Keratinocyte (primary cell): ENCODE results near the gene HSPB2. TPM values are rescaled to one million over a fixed set of nuclear protein-coding genes. Genes with fewer than 3 reads are reported as not detected.
A peak's percentile ranks its signal among the peaks of the same experiment; 100 is the strongest.

Experiments
- DNase-seq: peaks from one replicate; pipeline ENCODE4 v3.0.0-alpha.2; 2011; ENCODE audit warnings: low read depth, missing footprints, low spot score
- FAIRE-seq: peaks from 2 replicates; lab custom pipeline; 2011; peaks lifted over from hg19 to GRCh38; lab: Jason Lieb, UNC
- H2AFZ ChIP-seq: 2 replicates; pipeline ENCODE4 v1.6.0; 2012; ENCODE audit warnings: low read length, control low read depth, inconsistent platforms; ENCODE audit not compliant: control insufficient read depth
- H3K27ac ChIP-seq: 2 replicates; pipeline ENCODE4 v1.5.1; 2011; ENCODE audit warnings: low read length; ENCODE audit not compliant: control insufficient read depth, insufficient read depth
- H3K27me3 ChIP-seq: 3 replicates; pipeline ENCODE4 v1.6.0; 2011; ENCODE audit warnings: low read length; ENCODE audit not compliant: control insufficient read depth, insufficient read depth; ENCODE audit errors: extremely low read depth
- H3K36me3 ChIP-seq, 2 experiments: 2 replicates in 1 of 2; 3 replicates in 1 of 2; pipeline ENCODE4 v1.5.1; 2011; ENCODE audit warnings: low read length in 2 of 2, mild to moderate bottlenecking in 1 of 2; ENCODE audit not compliant: control insufficient read depth in 2 of 2, insufficient read depth in 2 of 2; ENCODE audit errors: extremely low read depth in 1 of 2
- H3K4me1 ChIP-seq: 3 replicates; pipeline ENCODE4 v1.5.1; 2011; ENCODE audit warnings: low read length; ENCODE audit not compliant: control insufficient read depth, insufficient read depth; ENCODE audit errors: extremely low read depth
- H3K4me2 ChIP-seq: 3 replicates; pipeline ENCODE4 v1.6.0; 2011; ENCODE audit warnings: low read depth, low read length; ENCODE audit not compliant: control insufficient read depth, insufficient read depth; ENCODE audit errors: extremely low read depth
- H3K4me3 ChIP-seq, 3 experiments: fragments of 200-600 bp in 1 of 3; sonication (generic) in 1 of 3; 2 replicates in 2 of 3; 3 replicates in 1 of 3; pipeline ENCODE4 v1.5.1; 2011 to 2016; ENCODE audit warnings: low read length in 3 of 3, mild to moderate bottlenecking in 3 of 3, control low read depth in 2 of 3, inconsistent platforms in 1 of 3, low read depth in 1 of 3, mixed read lengths in 1 of 3, mixed run types in 1 of 3, moderate library complexity in 1 of 3; ENCODE audit not compliant: control insufficient read depth in 2 of 3, insufficient read depth in 2 of 3; ENCODE audit errors: extremely low read depth in 1 of 3
- H3K79me2 ChIP-seq: 2 replicates; pipeline ENCODE4 v1.6.0; 2012; ENCODE audit warnings: low read length; ENCODE audit not compliant: control insufficient read depth, insufficient read depth
- H3K9ac ChIP-seq: 3 replicates; pipeline ENCODE4 v1.6.0; 2011; ENCODE audit warnings: low read length; ENCODE audit not compliant: control insufficient read depth, insufficient read depth; ENCODE audit errors: extremely low read depth
- H3K9me1 ChIP-seq: 3 replicates; pipeline ENCODE4 v1.6.0; 2011; ENCODE audit warnings: low read length; ENCODE audit not compliant: control insufficient read depth, insufficient read depth; ENCODE audit errors: extremely low read depth
- H3K9me3 ChIP-seq: 2 replicates; pipeline ENCODE4 v1.5.1; 2012; ENCODE audit warnings: low read depth, low read length; ENCODE audit not compliant: control insufficient read depth
- H4K20me1 ChIP-seq: 3 replicates; pipeline ENCODE4 v1.6.0; 2011; ENCODE audit warnings: low read length; ENCODE audit not compliant: control insufficient read depth, insufficient read depth; ENCODE audit errors: extremely low read depth
- EZH2 ChIP-seq: IDR thresholded peaks from one replicate; pipeline ENCODE4 v1.6.1; 2012; ENCODE audit warnings: inconsistent platforms, mild to moderate bottlenecking, low read length, moderate library complexity
- dilution Hi-C: fragments of 300-500 bp; cut with MboI; formaldehyde crosslinking; loops from one replicate; pipeline ENCODE4 v1.7.0; 2020; ENCODE audit warnings: low sequenced_read_pairs; ENCODE audit not compliant: extremely low pct_ligation_motif_present
- polyA plus RNA-seq, 5 experiments: library from polyadenylated mRNA; depleted of rRNA in 3 of 5; stranded (reverse) in 3 of 5; stranded (forward) in 1 of 5; unstranded in 1 of 5; fragments of >200 nt; gene quantifications; 1 replicate in 1 of 5; 2 replicates in 3 of 5; 3 replicates in 1 of 5; pipeline versions ENCODE4 v1.2.1 to v1.2.3, GENCODE V29; 2011 to 2012; ENCODE audit warnings: missing spikeins in 2 of 5, low read depth in 1 of 5, low replicate concordance in 1 of 5
- small RNA-seq, 3 experiments: library from RNA; depleted of rRNA; stranded (forward); fragments of <200 nt; gene quantifications; one replicate each; pipeline ENCODE3, GENCODE V24; 2012; ENCODE audit warnings: low read depth in 3 of 3, low replicate concordance in 1 of 3; ENCODE audit not compliant: insufficient read length in 3 of 3
- TF ChIP-seq, protein P1 (sequence below), 3 experiments: IDR thresholded peaks in 1 of 3; conservative IDR thresholded peaks in 1 of 3; optimal IDR thresholded peaks in 1 of 3; 2 replicates in 2 of 3; 3 replicates in 1 of 3; pipeline versions ENCODE3 to v1.5.1; 2011; ENCODE audit warnings: low read length in 3 of 3, mild to moderate bottlenecking in 3 of 3, moderate library complexity in 2 of 3, control low read depth in 1 of 3, inconsistent platforms in 1 of 3; ENCODE audit not compliant: insufficient read depth in 2 of 3; ENCODE audit errors: extremely low read depth in 1 of 3

The HSPB2 gene
- polyA plus RNA-seq, 1 donor (not counting 4 experiments of a cell fraction or from before 2014, with no cell fraction given), result 0.22 TPM

- dilution Hi-C loops, result no loop called here
- H3K27ac ChIP-seq, result peak overlapping the region; percentile 92
Measured at GRCh38 chr11:111960916-111961315, 48.4 kb downstream of the HSPB2 start.

DNA sequence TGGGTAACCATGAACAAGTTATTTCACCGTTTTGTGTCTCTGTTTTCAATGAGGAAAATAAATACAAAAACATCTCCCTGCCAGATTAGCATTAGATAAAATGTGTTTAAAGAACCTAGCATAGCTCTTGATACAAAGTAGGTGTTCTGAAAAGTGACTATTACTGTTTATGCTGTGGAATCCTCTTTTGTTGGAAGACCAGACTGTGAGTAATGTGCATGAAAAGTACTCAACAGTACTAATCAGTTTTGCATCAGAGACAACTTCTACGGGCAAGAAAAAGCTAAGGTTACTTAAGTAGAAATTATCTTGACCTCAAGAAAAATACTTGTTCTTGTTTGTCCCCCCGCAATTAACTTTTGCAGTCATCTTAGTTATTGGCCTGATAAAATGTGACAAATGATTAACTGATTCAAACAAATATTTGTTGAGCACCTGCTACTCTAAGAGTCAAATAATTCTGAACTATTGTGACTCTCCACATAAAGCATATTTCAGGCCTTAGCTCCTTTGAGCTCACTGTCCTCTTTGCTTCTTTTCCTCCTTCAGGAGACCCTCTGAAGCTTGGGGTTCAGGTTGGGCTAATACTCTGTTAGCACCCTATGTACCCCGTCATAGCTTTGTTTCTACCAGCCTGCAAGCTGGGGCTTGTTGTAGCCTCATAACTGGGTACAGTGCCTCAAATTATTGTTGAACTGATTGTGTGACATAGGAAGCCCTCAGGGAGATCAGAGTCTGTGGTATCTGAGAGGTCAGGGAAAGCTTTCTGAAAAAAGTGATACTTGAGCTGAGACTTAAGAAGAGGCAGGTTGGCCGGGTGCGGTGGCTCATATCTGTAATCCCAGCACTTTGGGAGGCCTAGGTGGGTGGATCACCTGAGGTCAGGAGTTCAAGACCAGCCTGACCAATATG, 49.1 kb downstream of the HSPB2 start:
- Histone ChIP-seq H3K9me1 (no peaks in the 10 kb centered on the region), H3K4me3 (peak overlapping the region in 1 of 3 experiments; percentile 15), H3K36me3 (no peaks in the 10 kb centered on the region), H3K27ac (peak overlapping the region; percentile 92), H3K4me2 (peak overlapping the region; percentile 13), H2AFZ (no peak overlapping the region), H3K9me3 (no peaks in the 10 kb centered on the region), H3K79me2 (no peaks in the 10 kb centered on the region), H3K9ac (peak overlapping the region; percentile 20), H3K4me1 (peaks cover 17% of the 10 kb centered on the region), H3K27me3 (no peaks in the 10 kb centered on the region), H4K20me1 (no peaks in the 10 kb centered on the region)
- dilution Hi-C loops, result no loop called here
- DNase-seq (no peak), FAIRE-seq (peak; percentile 46)
- TF ChIP-seq EZH2, result no peak
- TF ChIP-seq, protein P1, sequence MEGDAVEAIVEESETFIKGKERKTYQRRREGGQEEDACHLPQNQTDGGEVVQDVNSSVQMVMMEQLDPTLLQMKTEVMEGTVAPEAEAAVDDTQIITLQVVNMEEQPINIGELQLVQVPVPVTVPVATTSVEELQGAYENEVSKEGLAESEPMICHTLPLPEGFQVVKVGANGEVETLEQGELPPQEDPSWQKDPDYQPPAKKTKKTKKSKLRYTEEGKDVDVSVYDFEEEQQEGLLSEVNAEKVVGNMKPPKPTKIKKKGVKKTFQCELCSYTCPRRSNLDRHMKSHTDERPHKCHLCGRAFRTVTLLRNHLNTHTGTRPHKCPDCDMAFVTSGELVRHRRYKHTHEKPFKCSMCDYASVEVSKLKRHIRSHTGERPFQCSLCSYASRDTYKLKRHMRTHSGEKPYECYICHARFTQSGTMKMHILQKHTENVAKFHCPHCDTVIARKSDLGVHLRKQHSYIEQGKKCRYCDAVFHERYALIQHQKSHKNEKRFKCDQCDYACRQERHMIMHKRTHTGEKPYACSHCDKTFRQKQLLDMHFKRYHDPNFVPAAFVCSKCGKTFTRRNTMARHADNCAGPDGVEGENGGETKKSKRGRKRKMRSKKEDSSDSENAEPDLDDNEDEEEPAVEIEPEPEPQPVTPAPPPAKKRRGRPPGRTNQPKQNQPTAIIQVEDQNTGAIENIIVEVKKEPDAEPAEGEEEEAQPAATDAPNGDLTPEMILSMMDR (optimal IDR thresholded peaks at IDR 0.05 in 1 of 3, IDR thresholded peaks at IDR 0.05 in 1 of 3, conservative IDR thresholded peaks at IDR 0.05 in 1 of 3; ENCODE audit: extremely low read depth in 1 of 3, insufficient read depth in 2 of 3, low read length in 3 of 3), result no peak

More at GRCh38 chr11:111960916-111961315, 48.4 kb downstream of the HSPB2 start:
- H3K36me3 ChIP-seq, result no peaks in the 10 kb centered on the region
- FAIRE-seq (peak; percentile 98), DNase-seq (peak; percentile 95)
- TF ChIP-seq, protein P1 (optimal IDR thresholded peaks at IDR 0.05 in 1 of 3, IDR thresholded peaks at IDR 0.05 in 1 of 3, conservative IDR thresholded peaks at IDR 0.05 in 1 of 3; ENCODE audit: extremely low read depth in 1 of 3, insufficient read depth in 2 of 3, low read length in 3 of 3), result no peak
- TF ChIP-seq EZH2, result no peak
- no peaks in the 10 kb centered on the region for H3K27me3 ChIP-seq
- no peaks in the 10 kb centered on the region for H3K79me2 ChIP-seq
- H3K9me1 ChIP-seq, result no peaks in the 10 kb centered on the region
- no peaks in the 10 kb centered on the region for H3K9me3 ChIP-seq
- H3K4me2 ChIP-seq, result peak overlapping the region; percentile 51
- peak overlapping the region; percentile 71 for H2AFZ ChIP-seq
- H3K4me3 ChIP-seq, result no peak overlapping the region
- H3K4me1 ChIP-seq, result peaks cover 17% of the 10 kb centered on the region
- peak overlapping the region; percentile 51 for H3K9ac ChIP-seq
- H4K20me1 ChIP-seq, result no peaks in the 10 kb centered on the region

Small RNA genes within 50 kb of the gene (small RNA-seq; reads per million reads assigned to genes)
- gene C11orf52 (0 to 0.07 (median 0) reads per million in 3 experiments), gene GNG5P3 (0 reads per million in 3 experiments), gene RNA5SP351 (0 reads per million in 3 experiments), gene RPL37AP8 (0 reads per million in 3 experiments)

Other genes starting within 250 kb of the HSPB2 start
- 22.3 to 35.1 TPM (median 33.6 TPM) in 3 replicates for gene PPP2R1B, start 146.3 kb upstream of the HSPB2 start, polyA plus RNA-seq
- gene ALG9, start 41.2 kb upstream of the HSPB2 start, polyA plus RNA-seq, result 23.4 to 34.4 TPM (median 27.2 TPM) in 3 replicates
- gene FDXACB1, start 33.6 kb upstream of the HSPB2 start, polyA plus RNA-seq, result 2.2 to 3.5 TPM (median 2.9 TPM) in 3 replicates
- gene CFAP68, start 33.2 kb upstream of the HSPB2 start, polyA plus RNA-seq, result 33.0 to 63.8 TPM (median 58.9 TPM) in 3 replicates
- gene CRYAB, start 964 bp upstream of the HSPB2 start, polyA plus RNA-seq, result 7.4 to 47.9 TPM (median 11.0 TPM) in 3 replicates
- gene C11orf52, start 6.2 kb downstream of the HSPB2 start, polyA plus RNA-seq, result 2.9 to 5.5 TPM (median 3.5 TPM) in 3 replicates
- gene DIXDC1, start 24.6 kb downstream of the HSPB2 start, polyA plus RNA-seq, result 5.9 to 13.2 TPM (median 7.8 TPM) in 3 replicates
- 23.3 to 41.9 TPM (median 40.2 TPM) in 3 replicates for gene DLAT, start 112.7 kb downstream of the HSPB2 start, polyA plus RNA-seq
- gene PIH1D2, start 161.3 kb downstream of the HSPB2 start, polyA plus RNA-seq, result 1.2 to 2.0 TPM (median 1.9 TPM) in 3 replicates
- 13.1 to 23.3 TPM (median 18.9 TPM) in 3 replicates for gene NKAPD1, start 161.6 kb downstream of the HSPB2 start, polyA plus RNA-seq
- gene TIMM8B, start 174.0 kb downstream of the HSPB2 start, polyA plus RNA-seq, result 91.7 to 151 TPM (median 126 TPM) in 3 replicates
- 101 to 126 TPM (median 121 TPM) in 3 replicates for gene SDHD, start 174.1 kb downstream of the HSPB2 start, polyA plus RNA-seq